SW480 (cell line): ENCODE results near the gene SH3BGRL2.
"Not testable (repeated sequence)": the region's sequence is repeated elsewhere in the genome, so short reads cannot be mapped to it uniquely, and the experiment has no call there.

Experiments used
- DNase-seq: peaks from one replicate; pipeline ENCODE4 v3.0.0-alpha.2; 2016; ENCODE audit warnings: low spot score

Gene SH3BGRL2

GRCh38 chr6:79614326-79615305 lies 16.5 kb upstream of the SH3BGRL2 start:
- DNase-seq = no peak

- DNase-seq = no peak
Observed at GRCh38 chr6:79617518-79617941, 13.6 kb upstream of the SH3BGRL2 start.

- DNase-seq = not testable (repeated sequence)
Observed at GRCh38 chr6:79618425-79618824, 12.7 kb upstream of the SH3BGRL2 start.

GRCh38 chr6:79621579-79621978 lies 9.6 kb upstream of the SH3BGRL2 start:
- DNase-seq = no peak

GRCh38 chr6:79622364-79622763 lies 8.8 kb upstream of the SH3BGRL2 start:
- DNase-seq = no peak

GRCh38 chr6:79623106-79623505 lies 8.0 kb upstream of the SH3BGRL2 start:
- DNase-seq = no peak

- DNase-seq = no peak
Observed at GRCh38 chr6:79625746-79626145, 5.4 kb upstream of the SH3BGRL2 start.

GRCh38 chr6:79626811-79627210 lies 4.3 kb upstream of the SH3BGRL2 start:
- no peak for DNase-seq

- DNase-seq = no peak
Observed at GRCh38 chr6:79627422-79627821, 3.7 kb upstream of the SH3BGRL2 start.

- DNase-seq = no peak
Observed at GRCh38 chr6:79628466-79629288, 2.5 kb upstream of the SH3BGRL2 start.

GRCh38 chr6:79630380-79630882 lies 698 bp upstream of the SH3BGRL2 start:
- DNase-seq = peak; percentile 10

GRCh38 chr6:79631693-79632172 lies 604 bp downstream of the SH3BGRL2 start:
- DNase-seq = peak; percentile 41

GRCh38 chr6:79632580-79632979 lies 1.5 kb downstream of the SH3BGRL2 start:
- no peak for DNase-seq

GRCh38 chr6:79634491-79635231 lies 3.5 kb downstream of the SH3BGRL2 start:
- no peak for DNase-seq

- DNase-seq = no peak
Observed at GRCh38 chr6:79635232-79635543, 4.1 kb downstream of the SH3BGRL2 start.

- no peak for DNase-seq
Observed at GRCh38 chr6:79636673-79637072, 5.5 kb downstream of the SH3BGRL2 start.

GRCh38 chr6:79640146-79641111 lies 9.3 kb downstream of the SH3BGRL2 start:
- no peak for DNase-seq

GRCh38 chr6:79646006-79646405 lies 14.9 kb downstream of the SH3BGRL2 start:
- no peak for DNase-seq

GRCh38 chr6:79646561-79646960 lies 15.4 kb downstream of the SH3BGRL2 start:
- DNase-seq = no peak

- DNase-seq = no peak
Observed at GRCh38 chr6:79647741-79648140, 16.6 kb downstream of the SH3BGRL2 start.

GRCh38 chr6:79648328-79648727 lies 17.2 kb downstream of the SH3BGRL2 start:
- DNase-seq = no peak
